HG03469 (cell line): ENCODE results near the gene TSPAN9.

Experiments used
- ATAC-seq: cut with Tn5 transposase; IDR thresholded peaks from one replicate; pipeline ENCODE4 v1.9.1; 2021; ENCODE audit warnings: mild to moderate bottlenecking, moderate library complexity, moderate number of reproducible peaks; ENCODE audit not compliant: unreplicated experiment

TSPAN9 gene

GRCh38 chr12:3220382-3221321 is 143.5 kb downstream of the TSPAN9 start:
- no peak for ATAC-seq

GRCh38 chr12:3222306-3222705 is 145.1 kb downstream of the TSPAN9 start:
- ATAC-seq: no peak

- ATAC-seq: no peak
Observed at GRCh38 chr12:3222979-3223378, 145.8 kb downstream of the TSPAN9 start.

- ATAC-seq: no peak
Observed at GRCh38 chr12:3223601-3224529, 146.7 kb downstream of the TSPAN9 start.

DNA sequence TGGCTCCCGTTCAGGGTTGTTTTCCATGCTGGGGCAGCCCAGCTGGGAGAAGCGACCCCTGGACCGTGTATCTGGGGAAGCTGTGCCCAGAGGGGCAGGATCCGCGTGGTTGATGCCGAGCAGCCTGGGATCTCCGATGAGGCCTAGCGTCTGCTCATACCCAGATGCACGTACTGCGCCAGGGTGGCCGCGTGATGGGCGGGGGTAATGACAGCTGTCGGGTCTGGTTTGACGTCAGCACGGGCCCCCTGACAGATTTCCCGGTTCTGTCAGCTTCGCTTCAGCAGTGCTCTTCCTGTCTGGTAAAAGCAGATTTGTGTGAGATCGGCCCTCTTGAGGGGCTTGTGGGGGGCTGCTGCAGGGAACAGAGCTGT is 147.3 kb downstream of the TSPAN9 start:
- no peak for ATAC-seq

DNA sequence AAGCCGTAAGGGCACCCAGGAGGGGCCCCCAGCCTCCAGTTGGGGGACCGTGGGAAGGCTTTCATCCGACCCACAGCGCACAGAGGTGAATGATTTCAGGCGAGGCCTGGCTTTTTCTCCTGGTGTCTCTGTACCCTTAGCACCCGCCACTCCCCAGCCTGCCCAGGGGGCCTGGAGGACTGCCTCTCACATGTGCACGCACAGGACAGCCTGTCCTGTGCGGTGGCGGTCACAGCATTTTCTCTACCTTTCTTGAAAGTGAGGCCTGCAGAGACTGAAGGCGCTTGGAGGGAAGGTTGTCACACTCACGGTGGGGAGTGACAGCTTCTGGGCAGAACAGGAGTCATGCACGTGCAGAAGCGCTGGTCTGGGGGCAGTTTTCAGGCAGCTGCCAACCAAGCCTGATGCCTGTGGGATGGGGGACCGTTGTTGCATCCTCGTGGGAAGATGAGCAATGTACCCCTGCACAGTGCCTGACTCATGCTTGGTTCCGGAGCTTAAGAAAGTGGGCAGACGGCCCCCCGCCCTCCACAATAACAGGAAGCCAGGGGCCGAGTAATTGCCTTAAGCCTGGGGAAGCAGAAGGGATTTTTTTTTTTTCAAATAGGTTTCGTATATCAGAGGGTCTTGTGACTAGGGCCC is 148.1 kb downstream of the TSPAN9 start:
- no peak for ATAC-seq

- no peak for ATAC-seq
Observed at GRCh38 chr12:3225796-3226180, 148.6 kb downstream of the TSPAN9 start.

- ATAC-seq: no peak
Observed at GRCh38 chr12:3226264-3226663, 149.1 kb downstream of the TSPAN9 start.

DNA sequence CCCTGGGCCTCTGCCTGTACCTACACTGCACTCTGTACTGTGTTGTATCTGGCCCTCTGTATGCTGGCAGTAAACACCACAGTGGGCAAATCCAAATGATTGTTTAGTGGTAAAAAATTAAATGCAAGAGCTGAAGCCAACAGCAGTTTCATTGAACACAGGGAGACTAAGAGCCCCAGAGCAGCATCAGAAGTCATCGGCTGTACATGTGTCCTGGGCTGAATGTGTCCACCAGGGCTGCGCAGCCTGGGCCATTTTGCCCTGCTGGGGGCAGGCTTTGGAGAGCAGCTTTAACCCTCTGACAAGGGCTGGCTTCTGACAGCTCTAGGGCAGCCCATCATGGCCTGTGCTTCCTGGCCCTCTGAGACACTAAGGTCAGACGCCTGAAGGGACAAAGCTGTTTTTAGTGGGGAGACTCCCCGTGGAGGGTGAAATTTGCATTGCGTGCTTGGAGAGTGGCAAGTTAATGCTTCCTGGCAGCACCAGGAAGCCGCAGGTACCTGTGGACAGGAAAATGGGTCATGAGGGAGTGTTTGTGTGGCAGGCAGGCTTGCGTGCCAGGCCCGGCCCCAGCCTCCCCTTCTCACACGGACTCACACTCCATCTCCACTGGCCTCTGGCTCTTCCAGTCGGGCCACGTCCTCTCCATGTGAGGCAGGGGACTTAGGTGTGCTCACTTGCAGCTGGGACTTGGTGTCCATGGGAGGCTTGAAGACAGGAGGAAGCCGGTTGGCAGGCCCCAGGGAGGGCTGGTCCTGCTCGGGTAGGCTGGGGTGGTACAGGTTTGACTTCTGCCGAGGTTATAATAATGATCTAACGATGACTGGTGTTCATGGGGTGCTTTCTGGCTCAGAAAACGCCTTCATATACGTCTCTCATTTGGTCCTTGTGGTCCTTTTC is 150.1 kb downstream of the TSPAN9 start:
- no peak for ATAC-seq

DNA sequence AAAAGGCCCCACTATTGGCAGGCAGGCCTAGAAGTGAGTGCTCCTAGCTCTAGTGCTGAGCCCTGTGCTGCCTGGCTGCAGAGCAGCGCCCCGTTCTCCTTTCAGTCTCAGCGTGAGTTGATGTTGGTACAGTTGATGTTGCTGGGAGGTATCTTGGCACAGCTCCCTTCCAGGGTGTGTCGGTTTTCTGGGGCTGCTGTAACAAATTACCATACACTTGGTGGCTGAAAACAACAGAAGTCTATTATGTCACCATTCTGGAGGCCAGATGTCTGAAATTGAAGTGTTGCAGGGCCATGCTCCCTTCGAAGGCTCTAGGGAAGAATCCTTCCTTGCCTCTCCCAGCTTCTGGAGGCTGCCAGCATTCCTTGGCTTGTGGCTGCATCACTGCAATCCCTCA is 151.4 kb downstream of the TSPAN9 start:
- no peak for ATAC-seq

- ATAC-seq: no peak
Observed at GRCh38 chr12:3229577-3229976, 152.4 kb downstream of the TSPAN9 start.

- no peak for ATAC-seq
Observed at GRCh38 chr12:3230758-3231375, 153.7 kb downstream of the TSPAN9 start.

- ATAC-seq: no peak
Observed at GRCh38 chr12:3231399-3231876, 154.3 kb downstream of the TSPAN9 start.

GRCh38 chr12:3233797-3234196 is 156.6 kb downstream of the TSPAN9 start:
- ATAC-seq: no peak

DNA sequence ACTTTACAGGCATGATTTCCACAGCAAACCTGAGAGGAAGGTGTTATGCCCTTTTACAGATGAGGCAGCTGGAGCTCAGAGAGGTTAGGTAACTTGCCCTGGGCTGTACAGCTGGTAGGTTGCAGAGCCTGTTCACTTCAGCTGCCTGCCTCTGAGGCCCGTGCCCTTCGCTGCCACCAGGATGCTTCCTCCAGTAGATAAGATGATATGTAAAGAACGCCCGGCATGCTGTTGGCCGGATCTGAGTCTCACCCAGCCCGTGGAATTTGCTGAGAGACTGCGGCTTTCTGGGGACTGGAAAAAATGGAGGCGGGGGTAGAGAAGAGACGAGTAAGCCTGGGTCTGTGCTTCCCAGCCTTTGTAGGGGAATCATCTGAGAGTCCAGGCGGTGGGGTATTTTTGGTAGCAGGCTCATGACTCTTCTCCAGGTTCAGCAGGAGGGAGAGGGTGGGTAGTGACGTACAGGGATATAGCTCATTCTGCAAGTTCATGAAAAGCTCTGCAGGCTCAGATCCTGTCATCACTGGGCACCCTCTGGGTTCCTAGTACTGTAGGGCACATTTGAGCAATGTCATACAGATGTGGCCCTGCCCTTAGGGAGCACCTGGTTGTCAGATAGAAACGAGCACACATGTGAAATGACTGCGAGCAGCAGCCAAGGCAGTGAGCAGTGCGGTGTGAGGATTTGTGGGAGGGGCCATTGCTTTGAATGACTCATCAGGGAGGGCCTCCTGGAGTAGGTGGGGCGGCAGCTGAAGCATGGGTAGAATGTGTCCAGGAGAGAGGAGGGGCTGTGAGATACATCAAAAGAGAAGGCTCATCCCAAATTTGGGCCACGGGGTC is 159.4 kb downstream of the TSPAN9 start:
- no peak for ATAC-seq

- no peak for ATAC-seq
Observed at GRCh38 chr12:3238196-3238595, 161.0 kb downstream of the TSPAN9 start.

DNA sequence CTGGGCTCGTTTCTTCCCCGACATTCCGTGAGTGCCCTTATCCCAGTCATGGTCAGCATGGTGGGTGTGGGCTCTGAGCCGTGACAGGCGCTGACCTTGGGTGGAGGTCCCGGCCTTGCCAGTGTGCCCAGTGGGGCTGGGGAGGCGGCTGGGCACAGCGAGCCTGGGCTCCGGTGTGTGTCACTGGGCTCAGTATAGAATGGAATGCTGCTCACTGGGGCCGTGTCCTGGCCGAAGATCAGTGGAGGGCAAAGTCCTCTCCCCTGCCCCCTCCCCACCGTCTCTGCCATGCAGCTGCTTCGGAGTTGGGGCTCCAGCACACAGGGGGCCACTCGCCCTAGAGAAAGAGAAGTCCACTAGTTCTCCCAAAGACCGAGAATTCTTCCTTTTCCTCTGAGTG is 164.4 kb downstream of the TSPAN9 start:
- ATAC-seq: no peak

GRCh38 chr12:3242199-3242863 is 165.2 kb downstream of the TSPAN9 start:
- ATAC-seq: no peak
